MCF 10A (cell line): ENCODE measurements around the gene ZWILCH. TPM values are rescaled to one million over a fixed set of nuclear protein-coding genes. Genes with fewer than 3 reads are reported as not detected.

Experiments
- BruUV-seq: library from RNA; stranded (reverse); fragments of 400-500 nt; replicated peaks from 2 replicates; lab custom pipeline; 2021; lab: Mats Ljungman, UMichigan
- CTCF ChIA-PET: fragments of 300-600 bp; sonication (Branson Sonifier 250); formaldehyde crosslinking; extraction: SDS; loops from one replicate; lab custom pipeline; 2021; ENCODE audit warnings: antibody characterized with exemption, inconsistent platforms; lab: Yijun Ruan, JAX
- POLR2A ChIA-PET: fragments of 300-600, 350-650 bp; sonication (Branson Sonifier 250); formaldehyde crosslinking; extraction: SDS; loops from one replicate; lab custom pipeline; 2020; ENCODE audit warnings: antibody characterized with exemption, inconsistent platforms; lab: Yijun Ruan, JAX
- DNase-seq: peaks from one replicate; pipeline ENCODE4 v3.0.0-alpha.2; 2018; ENCODE audit not compliant: unreplicated experiment
- H3K27ac Mint-ChIP-seq: one replicate; pipeline ENCODE4 v1.8.0; 2022; ENCODE audit warnings: mild to moderate bottlenecking, low read depth, mixed read lengths; ENCODE audit not compliant: unreplicated experiment
- H3K27me3 Mint-ChIP-seq: one replicate; pipeline ENCODE4 v1.8.0; 2022; ENCODE audit warnings: mixed read lengths; ENCODE audit not compliant: insufficient read depth, unreplicated experiment
- H3K36me3 Mint-ChIP-seq: one replicate; pipeline ENCODE4 v1.8.0; 2022; ENCODE audit warnings: mild to moderate bottlenecking, moderate library complexity, mixed read lengths; ENCODE audit not compliant: insufficient read depth, unreplicated experiment
- H3K4me1 Mint-ChIP-seq: one replicate; pipeline ENCODE4 v1.8.0; 2022; ENCODE audit warnings: mixed read lengths; ENCODE audit not compliant: insufficient read depth, unreplicated experiment
- H3K4me3 Mint-ChIP-seq: one replicate; pipeline ENCODE4 v1.8.0; 2022; ENCODE audit warnings: mild to moderate bottlenecking, moderate library complexity, mixed read lengths; ENCODE audit not compliant: unreplicated experiment
- H3K9me3 Mint-ChIP-seq: one replicate; pipeline ENCODE4 v1.8.0; 2022; ENCODE audit warnings: mixed read lengths; ENCODE audit not compliant: unreplicated experiment
- intact Hi-C: fragments of 100-400 bp; cut with micrococcal nuclease; formaldehyde crosslinking; loops from 2 replicates; pipeline ENCODE4 v1.14.1; 2022
- total RNA-seq: library from RNA; stranded (reverse); gene quantifications from 2 replicates; pipeline ENCODE4 v1.2.3, GENCODE V29; 2022
- TF ChIP-seq, protein P1 (sequence below): fragments of 200-600 bp; IDR thresholded peaks from one replicate; pipeline ENCODE4 v1.8.0; 2022; ENCODE audit warnings: antibody characterized with exemption, mild to moderate bottlenecking; ENCODE audit not compliant: unreplicated experiment

Gene ZWILCH
- total RNA-seq, 1 experiment from 2014 or later: 27.4 TPM

DNA sequence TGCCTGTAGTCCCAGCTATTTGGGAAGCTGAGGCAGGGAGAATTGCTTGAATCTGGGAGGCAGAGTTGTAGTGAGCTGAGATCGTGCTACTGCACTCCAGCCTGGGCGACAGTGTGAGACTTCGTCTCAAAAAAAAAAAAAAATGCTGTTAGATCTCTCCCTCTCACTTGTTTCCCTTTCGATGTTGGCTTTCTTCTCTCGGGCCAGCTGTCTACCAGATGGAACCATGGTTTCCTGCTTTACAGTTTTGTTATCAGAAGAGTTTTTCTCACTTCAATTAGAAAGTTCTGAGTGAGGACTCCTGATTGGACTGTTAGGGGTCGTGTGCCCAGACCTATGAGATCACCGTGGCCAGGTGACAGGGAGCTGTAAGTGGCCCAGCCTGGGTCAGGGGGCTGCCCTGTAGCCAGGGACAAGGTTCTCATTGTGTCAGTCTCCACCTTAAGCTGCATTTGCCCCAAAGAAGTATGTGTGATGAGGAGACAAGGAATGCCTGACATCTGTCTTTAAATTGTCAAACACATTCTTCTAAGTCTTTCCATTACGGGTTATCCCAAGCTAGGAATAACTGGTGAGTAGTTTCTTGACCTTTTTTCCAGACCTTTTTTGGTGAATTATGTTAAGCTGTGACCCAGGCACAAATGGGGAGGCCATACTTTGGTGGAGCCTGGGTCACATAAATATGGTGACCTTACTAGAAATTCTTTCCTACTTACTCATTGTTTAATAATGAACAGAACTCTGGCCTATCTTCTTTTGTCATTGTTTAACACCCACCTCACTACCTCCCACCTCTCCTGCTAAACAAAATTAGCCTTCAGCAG, 32.7 kb upstream of the ZWILCH start:
- no peaks in the 10 kb centered on the region for H3K4me1 Mint-ChIP-seq
- ChIA-PET POLR2A (interaction anchor here (0.8 to 1.7 kb wide), 2 partner anchors 13 to 33 kb away, joined by 4 to 7 read pairs; partner anchors contain the start of gene ZWILCH), CTCF (interaction anchor here (1.1 to 2.3 kb wide), 2 partner anchors 26 to 85 kb away, joined by 5 to 17 read pairs; partner anchors contain the start of gene SNAPC5)
- DNase-seq: no peak
- H3K27me3 Mint-ChIP-seq: no peaks in the 10 kb centered on the region
- peaks cover 24% of the 10 kb centered on the region for H3K36me3 Mint-ChIP-seq
- no peaks in the 10 kb centered on the region for H3K9me3 Mint-ChIP-seq
- H3K4me3 Mint-ChIP-seq: no peak overlapping the region
- H3K27ac Mint-ChIP-seq: peak overlapping the region; percentile 51
- TF ChIP-seq, protein P1, sequence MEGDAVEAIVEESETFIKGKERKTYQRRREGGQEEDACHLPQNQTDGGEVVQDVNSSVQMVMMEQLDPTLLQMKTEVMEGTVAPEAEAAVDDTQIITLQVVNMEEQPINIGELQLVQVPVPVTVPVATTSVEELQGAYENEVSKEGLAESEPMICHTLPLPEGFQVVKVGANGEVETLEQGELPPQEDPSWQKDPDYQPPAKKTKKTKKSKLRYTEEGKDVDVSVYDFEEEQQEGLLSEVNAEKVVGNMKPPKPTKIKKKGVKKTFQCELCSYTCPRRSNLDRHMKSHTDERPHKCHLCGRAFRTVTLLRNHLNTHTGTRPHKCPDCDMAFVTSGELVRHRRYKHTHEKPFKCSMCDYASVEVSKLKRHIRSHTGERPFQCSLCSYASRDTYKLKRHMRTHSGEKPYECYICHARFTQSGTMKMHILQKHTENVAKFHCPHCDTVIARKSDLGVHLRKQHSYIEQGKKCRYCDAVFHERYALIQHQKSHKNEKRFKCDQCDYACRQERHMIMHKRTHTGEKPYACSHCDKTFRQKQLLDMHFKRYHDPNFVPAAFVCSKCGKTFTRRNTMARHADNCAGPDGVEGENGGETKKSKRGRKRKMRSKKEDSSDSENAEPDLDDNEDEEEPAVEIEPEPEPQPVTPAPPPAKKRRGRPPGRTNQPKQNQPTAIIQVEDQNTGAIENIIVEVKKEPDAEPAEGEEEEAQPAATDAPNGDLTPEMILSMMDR: no peak
- intact Hi-C loops: no loop called here
- BruUV-seq: no TSS peak

DNA sequence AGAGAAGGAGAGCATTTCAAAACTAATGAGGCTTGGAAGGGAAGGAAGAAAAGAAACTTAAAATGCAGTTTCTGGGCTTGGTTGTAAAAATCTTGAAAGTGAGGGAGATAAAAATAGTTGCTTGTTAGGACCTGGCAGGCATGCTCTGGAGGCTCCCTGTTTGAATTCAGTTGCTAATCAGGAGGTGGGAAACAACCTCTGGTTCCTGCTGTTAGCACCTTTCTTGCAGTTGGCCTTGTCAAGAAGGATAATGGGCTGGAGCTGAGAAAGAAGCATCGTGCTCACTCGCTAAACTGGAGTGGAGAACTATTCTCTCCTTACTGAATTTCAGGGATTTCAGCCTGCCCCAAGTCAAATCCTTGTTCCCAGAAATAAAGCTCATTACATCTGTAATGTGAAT, 31.0 kb upstream of the ZWILCH start:
- TF ChIP-seq, protein P1: no peak
- Mint-ChIP-seq H3K4me3 (no peak overlapping the region), H3K27ac (no peak overlapping the region), H3K9me3 (no peaks in the 10 kb centered on the region), H3K27me3 (no peaks in the 10 kb centered on the region), H3K36me3 (peaks cover 21% of the 10 kb centered on the region), H3K4me1 (no peaks in the 10 kb centered on the region)
- intact Hi-C loops: no loop called here
- ChIA-PET POLR2A (interaction anchor here (0.5 kb wide), 1 partner anchor 122 kb away, joined by 3 read pairs; no protein-coding TSS in a partner anchor), CTCF (interaction anchor here (0.7 to 1.6 kb wide), 3 partner anchors 14 to 87 kb away, joined by 3 to 5 read pairs (median 3); partner anchors contain the start of gene MAP2K1)
- no TSS peak for BruUV-seq
- DNase-seq: no peak

DNA sequence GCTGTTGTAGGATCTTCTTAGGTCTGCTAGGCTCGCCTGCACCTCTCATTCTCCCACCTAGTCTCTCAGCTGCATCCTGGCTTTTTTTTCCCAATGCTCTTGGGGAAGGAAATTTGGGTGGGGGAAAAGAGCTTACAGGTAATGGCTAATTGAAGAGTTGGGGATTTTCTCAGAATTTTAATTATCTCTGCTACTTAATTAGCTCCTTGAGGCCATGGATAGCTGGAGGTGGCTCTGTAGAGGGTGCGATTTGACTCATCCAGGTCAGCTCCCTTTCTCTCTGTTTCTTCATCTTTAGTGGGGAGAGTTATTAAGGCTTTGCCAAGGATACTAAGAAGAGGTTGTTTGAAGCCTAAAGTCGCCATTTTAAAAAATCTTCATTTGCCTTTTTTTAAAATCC, 30.2 kb upstream of the ZWILCH start:
- Mint-ChIP-seq H3K27me3 (no peaks in the 10 kb centered on the region), H3K4me1 (peaks cover 4% of the 10 kb centered on the region), H3K36me3 (peaks cover 13% of the 10 kb centered on the region), H3K4me3 (no peak overlapping the region), H3K27ac (no peak overlapping the region), H3K9me3 (no peaks in the 10 kb centered on the region)
- BruUV-seq: no TSS peak
- intact Hi-C loops: no loop called here
- no peak for DNase-seq
- ChIA-PET CTCF (interaction anchor here (0.6 to 2.4 kb wide), 6 partner anchors 11 to 181 kb away, joined by 3 to 13 read pairs (median 3); partner anchors contain the start of gene SNAPC5), POLR2A (interaction anchor here (0.5 to 1.1 kb wide), 3 partner anchors 30 to 123 kb away, joined by 3 to 4 read pairs (median 3); partner anchors contain the start of genes RPL4 and ZWILCH)
- TF ChIP-seq, protein P1: no peak

DNA sequence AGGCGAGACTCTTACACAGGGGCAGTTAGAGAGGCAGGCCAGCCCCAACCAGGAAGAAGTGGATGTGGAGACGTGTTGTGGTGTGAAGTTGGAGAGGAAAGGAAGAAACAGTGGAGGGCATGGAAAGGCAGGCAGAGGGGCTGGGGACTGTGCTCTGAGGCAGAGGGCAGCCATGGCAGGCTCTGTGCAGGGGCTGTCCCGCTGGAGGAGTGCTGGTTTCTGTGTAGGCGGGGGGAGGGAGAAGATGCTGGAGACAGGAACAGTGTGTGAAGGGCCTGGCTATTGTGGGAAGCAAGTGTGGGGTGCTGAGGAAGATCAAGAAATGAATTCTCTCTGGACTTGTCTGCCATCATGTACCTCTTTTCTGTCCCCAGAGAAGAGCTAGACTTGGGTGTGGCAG, 28.6 kb upstream of the ZWILCH start:
- Mint-ChIP-seq H3K4me3 (no peak overlapping the region), H3K4me1 (peaks cover 16% of the 10 kb centered on the region), H3K9me3 (no peaks in the 10 kb centered on the region), H3K36me3 (peaks cover 19% of the 10 kb centered on the region), H3K27me3 (no peaks in the 10 kb centered on the region), H3K27ac (peak overlapping the region; percentile 28)
- ChIA-PET POLR2A (no interaction called here), CTCF (interaction anchor here (2.4 kb wide), 1 partner anchor 21 kb away, joined by 13 read pairs; the partner anchor contains the start of gene SNAPC5)
- BruUV-seq: no TSS peak
- TF ChIP-seq, protein P1: no peak
- intact Hi-C loops: no loop called here
- no peak for DNase-seq
